COLO668 (cell line): ENCODE measurements around the gene SNTA1.
A peak's percentile ranks its signal among the peaks of the same experiment; 100 is the strongest.
"Not testable (repeated sequence)": the region's sequence is repeated elsewhere in the genome, so short reads cannot be mapped to it uniquely, and the experiment has no call there.

Experiments
- DNase-seq: peaks from one replicate; lab custom pipeline; 2025; ENCODE audit not compliant: unreplicated experiment; lab: John Stamatoyannopoulos, UW

Gene SNTA1

DNA sequence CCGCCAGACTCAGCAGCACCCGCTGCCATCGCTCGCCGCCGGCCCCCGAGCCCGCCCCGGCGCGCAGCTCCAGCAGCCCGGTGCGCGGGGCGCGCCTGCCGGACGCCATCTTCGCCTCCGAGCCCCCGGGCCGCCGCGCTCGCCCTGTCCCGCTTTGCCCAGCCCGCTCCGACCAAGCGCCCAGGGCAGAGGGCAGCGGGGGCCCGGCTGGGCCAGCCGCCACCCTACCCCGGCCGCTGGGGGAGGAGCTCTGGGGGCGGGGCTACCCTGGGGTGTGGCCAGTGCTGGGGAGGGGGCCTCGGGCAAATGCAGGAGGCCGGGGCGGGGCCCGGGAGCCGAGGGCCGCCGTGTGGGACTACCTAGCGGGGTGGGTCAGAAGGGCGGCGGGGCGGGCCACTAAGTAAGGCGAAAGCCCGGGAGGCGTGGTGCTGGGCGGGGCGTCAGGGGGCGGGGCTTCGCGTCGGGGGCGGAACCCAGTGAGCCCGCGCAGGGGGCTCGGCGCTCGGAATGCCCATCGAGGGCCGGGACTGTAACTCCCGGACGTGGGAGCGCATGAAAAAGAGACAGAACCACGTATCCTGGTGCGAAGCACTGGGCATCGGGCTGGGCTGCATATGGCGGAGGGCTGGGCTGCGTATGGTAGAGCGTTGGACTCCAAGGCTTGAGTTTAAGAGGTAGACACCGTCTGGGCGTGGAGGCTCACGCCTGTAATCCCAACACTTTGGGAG is at the start of gene SNTA1:
SNTA1 (minus strand) TSS at position 252 of the 728 bp plus-strand sequence; CDS start at position 109, 143 bp downstream.
- peak; percentile 83 for DNase-seq

DNA sequence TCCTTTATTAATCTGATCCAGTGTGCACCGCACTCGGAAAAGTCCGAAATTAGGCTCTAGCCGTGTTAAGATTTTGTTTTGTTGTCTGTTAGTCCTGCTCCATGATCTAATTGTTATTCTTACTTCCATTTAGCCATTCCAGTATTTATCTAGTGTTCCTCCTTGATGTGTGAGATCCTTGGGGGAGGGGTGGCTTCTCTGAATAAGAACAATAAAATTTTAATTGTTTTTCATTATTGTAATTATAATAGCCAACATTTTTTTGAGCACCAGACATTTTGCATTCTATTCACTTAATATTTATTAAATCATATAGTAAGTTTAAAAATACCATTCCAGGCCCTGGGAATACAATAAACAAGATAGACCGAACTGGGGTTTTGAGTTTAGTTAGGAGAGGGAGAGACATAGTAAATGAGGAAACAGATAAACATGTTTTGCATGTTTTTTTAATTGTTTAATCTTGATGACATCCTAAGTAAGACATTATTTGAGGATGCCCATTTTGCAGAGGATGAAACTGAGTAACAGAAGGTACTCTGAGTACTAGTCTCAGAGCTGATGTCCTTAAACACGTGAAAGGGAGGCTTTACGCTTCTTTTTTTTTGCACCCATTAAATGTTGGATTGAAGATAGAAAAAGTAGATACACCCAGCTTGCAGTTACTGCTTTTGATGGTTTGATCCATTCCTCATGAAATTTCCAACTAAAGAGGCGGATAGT is 47.5 kb upstream of the SNTA1 start:
- DNase-seq: no peak

DNA sequence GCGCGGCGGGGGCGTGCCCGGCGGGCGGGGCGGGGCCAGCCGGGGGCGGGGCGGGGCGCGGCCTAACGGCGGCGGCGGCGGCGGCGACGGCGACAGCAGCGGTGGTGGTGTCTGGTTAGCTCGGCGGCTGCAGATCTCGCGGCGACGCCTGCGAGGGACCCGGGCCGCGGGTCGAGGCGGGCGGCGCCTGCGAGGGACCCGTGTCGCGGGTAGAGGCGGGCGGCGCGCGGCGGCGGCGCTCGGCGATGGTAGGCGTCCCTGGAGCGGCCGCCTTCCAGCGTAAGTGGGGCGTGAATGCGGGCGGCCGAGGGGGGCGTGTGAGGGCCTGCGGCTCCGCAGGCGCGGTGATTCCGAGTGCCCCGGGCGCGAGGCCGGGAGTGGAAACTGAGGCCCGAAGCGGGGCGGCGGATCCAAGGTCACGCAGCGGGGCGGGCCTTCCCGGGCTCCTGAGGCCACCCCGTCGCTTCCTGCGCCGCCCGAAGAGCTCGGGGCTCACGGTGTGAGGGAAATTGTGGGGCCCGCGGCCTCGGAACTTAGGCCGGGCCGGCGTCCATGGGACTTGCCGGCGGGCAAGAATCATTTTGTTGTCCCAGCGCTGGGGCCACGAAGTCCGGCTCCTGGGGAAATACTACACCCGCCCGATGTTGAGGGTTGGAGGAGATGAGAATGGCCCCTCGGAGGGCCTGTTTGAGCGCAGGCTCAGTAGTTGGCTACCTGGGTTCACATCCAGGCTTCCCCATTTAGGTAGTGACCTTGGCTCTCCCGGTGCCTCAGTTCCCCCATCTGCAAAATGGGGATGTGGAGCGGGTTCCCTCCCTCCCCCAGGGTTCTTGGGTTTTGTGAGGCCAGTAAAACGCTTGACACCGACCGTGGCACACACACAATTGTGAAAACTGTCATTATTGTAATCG is 46.7 kb upstream of the SNTA1 start, which contains the start of gene CBFA2T2:
CBFA2T2 (plus strand) TSS at position 74 of the 911 bp plus-strand sequence; CDS start at position 246, 172 bp downstream.
- peak; percentile 82 for DNase-seq

DNA sequence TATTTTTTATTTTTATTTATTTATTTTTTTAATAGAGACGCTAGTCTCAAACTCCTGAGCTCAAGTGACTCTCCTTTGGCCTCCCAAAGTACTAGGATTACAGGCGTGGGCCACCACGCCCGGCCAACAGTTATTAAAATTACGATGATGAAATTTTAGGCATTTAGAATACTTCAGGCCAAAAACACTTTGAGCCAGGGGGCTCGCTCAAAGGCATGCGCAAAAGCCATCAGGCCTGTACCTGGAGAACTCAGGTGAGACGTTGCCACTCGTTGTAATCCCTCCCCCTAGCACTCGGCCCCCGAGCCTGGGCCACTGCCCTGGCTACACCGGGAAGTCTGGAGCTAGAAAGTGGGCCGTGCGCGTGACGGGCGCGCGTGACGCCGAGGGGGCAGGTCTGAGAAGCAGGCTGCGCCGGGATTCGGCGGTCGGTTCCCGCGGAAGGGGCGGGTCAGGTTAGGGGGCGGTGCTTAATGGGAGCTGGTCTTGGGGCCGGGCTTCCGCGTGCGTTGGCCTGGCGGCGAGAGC is 46.0 kb upstream of the SNTA1 start:
- DNase-seq: peak; percentile 99

DNA sequence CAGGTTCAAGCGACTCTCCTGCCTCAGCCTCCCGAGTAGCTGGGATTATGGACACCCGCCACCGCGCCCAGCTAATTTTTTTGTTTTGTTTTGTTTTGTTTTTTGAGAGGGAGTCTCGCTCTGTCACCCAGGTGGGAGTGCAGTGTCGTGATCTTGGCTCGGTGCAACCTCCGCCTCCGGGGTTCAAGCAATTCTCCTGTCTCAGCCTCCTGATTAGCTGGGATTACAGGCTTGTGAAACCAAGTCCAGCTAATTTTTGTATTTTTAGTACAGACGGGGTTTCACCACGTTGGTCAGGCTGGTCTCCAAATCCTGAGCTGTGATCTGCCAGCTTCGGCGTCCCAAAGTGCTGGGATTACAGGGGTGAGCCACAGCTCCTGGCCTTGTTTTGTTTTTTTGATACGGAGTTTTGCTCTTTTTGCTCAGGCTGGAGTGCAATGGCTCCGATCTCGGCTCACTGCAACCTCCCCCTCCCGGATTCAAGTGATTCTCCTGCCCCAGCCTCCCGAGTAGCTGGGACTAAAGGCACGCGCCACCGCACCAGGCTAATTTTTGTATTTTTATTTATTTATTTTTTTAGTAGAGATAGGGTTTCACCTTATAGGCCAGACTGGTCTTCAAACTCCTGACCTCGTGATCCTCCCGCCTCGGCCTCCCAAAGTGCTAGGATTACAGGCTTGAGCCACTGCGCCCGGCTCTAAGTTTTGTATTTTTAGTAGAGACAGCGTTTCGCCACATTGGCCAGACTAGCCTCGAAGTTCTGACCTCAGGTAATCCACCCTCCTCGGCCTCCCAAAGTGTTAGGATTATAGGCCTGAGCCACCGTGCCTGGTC is 45.3 kb upstream of the SNTA1 start:
- DNase-seq: not testable (repeated sequence)

DNA sequence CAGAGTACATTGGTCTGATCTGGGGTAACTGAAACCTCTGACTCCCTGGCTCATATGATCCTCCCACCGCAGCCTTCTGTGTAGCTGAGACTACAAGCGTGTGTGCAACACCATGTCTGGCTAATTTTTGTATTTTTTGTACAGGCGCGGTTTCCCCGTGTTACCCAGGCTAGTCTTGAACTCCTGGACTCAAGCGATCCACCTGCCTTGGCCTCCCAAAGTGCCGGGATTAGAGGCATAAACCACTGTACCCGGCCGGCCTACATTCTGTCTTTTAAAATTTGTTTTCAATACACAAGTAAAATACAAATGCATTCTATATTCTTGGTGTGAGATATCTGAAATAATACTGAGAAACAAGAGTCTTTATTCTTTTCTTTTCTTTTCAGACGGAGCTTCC is 44.6 kb upstream of the SNTA1 start:
- DNase-seq: no peak

DNA sequence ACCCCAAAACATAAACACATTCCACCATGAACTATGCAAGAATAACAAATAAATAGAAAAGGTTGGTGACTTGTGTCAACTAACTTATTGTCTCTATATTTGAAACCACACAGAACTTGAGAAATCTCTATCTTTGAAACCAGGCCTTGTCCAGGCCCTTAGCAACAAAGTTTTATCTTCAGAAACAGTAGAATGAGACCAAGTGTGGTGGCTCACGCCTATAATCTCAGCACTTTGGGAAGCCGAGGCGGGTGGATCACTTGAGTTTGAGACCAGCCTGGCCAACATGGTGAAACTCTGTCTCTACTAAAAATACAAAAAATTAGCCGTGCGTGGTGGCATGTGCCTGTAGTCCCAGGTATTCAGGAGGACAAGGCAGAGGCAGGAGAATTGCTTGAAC is 39.6 kb upstream of the SNTA1 start:
- not testable (repeated sequence) for DNase-seq

DNA sequence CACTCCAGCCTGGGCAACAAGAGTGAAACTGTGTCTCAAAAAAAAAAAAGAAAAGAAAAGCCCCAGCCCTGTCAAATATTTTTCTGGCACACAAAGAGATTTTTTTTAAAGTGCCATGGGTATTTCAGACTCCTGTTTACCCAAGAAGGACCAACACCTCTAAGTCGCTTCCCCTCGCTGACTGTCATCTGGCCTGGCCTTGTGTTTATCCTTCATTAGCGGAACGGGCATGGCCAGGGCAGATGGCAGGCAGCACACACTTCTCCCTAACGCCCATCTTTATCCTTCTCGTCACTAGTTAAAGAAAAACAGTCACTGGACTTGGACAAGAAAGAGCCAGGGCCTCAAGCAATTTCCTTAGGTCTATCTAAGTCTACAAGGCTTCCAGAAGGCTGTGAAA is 39.0 kb upstream of the SNTA1 start:
- peak; percentile 31 for DNase-seq

DNA sequence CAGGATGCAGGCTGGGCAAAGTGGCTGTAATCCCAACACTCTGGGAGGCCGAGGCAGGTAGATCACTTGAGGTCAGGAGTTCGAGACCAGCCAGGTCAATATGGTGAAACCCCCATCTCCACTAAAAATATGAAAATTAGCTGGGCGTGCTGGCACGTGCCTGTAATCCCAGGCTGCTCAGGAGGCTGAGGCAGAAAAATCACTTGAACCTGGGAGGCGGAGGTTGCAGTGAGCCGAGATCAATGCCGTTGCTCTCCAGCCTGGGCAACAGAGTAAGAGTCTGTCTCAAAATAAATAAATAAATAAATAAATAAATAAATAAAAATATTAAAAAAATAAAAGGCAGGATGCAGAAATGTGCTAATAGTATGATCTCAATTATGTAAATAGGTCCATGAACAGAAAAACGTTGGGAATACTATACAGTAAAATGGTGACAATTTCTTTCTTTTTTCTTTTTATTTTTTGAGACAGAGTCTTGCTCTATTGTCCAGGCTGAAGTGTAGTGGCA is 37.9 kb upstream of the SNTA1 start:
- no peak for DNase-seq

DNA sequence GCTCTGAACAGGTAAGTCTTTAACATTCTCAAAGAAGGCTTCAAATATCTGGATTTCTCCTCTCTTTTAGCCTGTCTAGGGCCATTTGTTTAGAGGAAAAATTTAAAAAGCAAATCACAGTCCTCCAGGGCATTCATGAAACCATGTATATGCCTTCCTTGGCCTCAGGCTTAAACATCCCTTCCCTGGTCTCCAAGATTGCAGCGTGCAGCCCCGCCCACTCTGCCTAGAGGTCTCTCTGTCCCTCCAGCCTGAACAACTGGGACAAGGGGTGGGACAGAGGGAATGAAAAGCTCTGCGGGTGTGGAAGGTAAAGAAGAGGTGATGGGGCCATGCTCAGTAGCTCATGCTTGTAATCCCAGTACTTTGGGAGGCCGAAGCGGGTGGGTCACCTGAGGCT is 36.5 kb upstream of the SNTA1 start:
- no peak for DNase-seq

DNA sequence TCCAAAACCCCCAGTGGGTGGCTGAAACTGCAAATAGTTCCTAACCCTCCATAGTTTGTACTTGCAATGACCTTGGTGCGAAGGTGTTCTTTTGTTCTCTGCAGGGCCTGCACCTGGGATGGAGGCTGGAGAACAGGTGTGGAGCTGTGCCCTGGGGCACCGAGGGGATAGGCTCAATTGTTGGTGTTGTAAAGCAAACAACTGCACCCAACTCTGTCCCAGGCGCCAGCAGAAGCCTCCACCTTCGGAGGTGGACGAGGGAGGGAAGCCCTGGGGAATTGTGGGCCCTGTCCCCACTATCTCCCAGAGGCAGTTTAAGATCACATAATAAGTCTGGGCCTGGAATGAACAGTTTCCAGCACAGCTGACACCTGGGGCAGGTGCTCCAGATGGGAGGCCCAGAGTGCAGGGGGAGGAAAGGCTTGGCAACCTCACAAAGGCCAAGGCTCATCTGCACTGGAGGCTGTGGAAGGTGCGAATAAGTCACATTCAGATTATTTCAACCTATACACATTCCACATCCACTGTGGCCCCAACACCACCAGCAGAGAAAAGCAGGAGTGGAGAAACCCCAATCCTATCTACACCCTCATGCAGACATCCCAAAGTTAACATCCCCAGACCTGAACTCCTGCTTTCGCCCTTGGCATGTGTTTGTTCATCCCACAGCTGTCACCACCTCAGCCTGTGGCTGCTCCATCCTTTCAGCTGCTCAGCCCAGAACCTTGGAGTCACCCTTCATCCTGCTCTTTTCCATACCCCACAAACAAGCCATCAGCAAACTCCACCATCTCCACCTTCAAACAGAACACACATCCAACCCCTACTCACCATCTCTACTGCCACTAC is 34.0 kb upstream of the SNTA1 start:
- DNase-seq: peak; percentile 99

DNA sequence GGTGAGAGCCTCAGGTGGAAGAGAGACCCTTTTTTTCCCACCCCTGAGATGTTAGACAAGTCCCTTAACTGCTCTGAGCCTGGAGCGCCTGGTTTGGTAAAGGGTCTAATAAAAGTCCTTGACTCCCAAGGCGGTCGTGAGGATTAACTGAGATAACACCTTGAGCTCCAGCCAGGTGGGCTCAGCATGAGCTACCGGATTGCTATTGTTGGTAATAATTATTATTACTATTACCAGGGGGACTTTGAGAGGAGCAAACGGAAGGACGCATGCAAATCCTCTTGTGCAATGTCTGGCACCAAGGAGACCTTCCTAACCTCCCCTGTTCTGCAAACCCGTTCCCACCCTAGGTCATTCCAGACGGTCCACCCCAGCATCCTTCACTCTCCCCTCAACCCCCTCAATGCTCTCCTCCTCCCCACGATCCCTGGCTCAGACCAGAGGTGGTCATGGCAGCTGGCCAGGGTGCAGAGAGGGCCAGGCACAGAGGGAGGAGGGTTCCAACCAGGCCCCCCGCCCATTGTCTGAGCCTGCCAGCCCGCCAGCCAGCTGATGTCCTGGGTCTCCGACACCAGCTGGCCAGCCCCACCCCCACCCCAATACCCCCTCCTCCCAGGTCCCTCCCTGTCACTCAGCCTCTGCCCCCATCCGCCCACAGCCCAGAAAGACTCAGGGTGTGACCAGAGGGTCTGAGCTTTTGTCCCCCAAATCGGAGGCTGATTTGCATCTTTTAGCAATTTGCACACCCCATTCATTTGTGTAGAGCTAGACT is 32.0 kb upstream of the SNTA1 start:
- DNase-seq: no peak

DNA sequence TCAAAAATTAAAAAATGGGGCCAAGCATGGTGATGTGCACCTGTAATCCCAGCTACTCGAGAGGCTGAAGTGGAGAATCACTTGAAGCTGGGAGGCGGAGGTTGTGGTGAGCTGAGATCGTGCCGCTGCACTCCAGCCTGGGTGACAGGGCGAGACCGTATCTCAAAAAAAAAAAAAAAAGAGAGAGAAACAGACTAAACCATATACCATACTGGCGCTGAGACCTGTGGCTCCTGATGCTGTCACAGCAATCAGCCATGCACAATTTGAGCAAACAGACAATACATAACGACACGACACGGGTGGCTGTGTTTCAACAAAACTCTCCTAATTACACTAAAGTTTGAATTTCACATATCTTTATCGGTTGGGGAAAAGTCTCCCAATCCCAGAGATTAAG is 31.4 kb upstream of the SNTA1 start:
- no peak for DNase-seq

DNA sequence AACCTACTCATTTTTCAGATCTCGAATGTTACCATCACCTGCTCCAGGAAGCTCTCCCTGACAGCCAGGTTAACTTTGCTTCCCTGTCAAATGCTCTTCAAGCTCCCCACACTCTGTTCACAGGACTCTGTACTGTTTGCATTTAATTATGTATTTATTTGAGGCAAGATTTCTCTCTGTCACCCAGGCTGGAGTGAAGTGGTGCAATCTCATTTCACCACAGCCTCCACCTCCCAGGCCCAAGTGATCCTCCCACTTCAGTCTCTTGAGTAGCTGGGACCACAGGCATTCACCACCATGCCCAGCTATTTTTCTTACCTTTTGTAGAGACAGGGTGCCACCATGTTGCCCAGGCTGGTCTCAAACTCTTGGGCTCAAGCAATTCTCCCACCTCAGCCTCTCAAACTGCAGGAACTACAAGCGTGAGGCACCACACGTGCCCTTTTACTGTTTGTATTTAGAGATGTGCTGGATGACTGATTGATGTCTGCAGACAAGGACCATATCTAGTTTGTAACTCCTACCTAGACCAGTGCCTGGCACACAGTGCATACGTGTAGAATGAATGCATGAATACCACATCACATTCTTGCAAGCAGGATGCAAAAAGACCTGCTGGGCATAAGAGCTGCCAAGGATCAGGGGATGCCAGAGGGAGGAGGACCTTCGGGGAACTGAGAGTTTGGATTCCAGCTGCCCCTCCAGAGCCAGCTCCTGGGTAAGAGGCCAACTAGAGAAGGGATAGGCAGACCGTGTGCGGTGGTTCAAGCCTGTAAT is 30.7 kb upstream of the SNTA1 start:
- peak; percentile 40 for DNase-seq

DNA sequence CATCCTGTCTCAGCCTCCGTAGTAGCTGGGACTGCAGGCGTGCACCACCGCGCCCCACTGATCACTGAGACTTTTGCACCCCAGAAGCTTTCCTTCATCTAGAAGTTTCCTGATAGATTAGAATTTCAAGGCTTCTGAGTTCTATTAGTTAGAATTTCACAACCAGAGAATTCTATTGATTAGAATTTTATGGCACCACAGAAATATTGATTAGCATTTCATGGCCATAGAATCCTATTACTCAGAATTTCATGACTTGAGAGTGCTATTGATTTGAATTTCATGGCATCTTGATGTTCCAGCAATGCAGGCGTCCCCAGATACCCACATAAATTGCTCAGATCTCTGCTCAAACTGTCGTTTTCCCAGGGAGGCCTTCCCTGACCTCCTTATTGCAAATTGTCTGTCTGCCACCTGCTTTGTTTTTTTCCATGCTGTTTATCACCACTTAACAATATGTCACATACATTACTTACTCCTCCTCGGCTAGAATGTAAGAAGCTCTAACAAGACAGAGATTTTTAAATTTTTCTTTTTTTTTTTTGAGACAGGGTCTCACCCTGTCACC is 29.4 kb upstream of the SNTA1 start:
- DNase-seq: no peak

DNA sequence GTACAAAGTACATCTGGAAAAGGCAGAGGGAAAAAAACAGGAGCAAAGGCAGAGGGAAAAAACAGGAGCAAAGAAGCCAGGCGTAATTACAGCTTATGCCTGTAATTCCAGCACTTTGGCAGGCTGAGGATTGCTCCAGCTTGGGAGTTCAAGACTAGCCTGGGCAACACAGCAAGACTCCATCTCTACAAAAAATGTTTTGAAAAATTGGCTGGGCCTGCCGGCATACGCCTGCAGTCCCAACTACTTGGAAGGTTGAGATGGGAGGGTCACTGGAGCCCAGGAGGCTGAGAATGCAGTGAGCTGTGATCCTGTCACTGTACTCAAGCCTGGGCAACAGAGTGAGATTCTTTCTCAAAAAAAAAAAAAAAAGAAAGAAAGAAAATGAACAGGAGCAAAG is 27.3 kb upstream of the SNTA1 start:
- no peak for DNase-seq

DNA sequence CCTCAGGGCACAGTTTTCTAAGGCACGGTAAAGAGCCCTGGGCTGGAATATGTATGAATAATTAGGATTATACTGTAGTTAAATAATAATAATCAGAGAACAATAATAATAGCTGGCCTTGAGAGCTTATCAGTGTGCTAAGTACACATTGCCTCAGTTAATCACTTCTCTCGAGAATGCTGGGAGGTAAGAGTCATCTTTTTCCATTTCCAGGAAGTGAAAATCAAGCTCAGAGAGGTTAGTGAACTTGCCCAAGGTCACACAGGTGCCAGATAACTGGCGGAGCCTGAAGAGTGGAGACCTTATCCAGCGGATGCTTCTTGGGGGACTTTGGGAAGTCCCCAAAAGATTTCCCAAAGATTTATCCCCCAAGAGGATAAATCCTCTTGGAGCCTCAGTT is 26.9 kb upstream of the SNTA1 start:
- no peak for DNase-seq
